Midbrain (tissue), 1 donor: Measurements from ENCODE around the gene TUBB2A.
A peak's percentile ranks its signal among the peaks of the same experiment; 100 is the strongest.
"Not testable (repeated sequence)": the region's sequence is repeated elsewhere in the genome, so short reads cannot be mapped to it uniquely, and the experiment has no call there.

Experiments used
- DNase-seq: peaks from one replicate; lab custom pipeline; 2025; lab: John Stamatoyannopoulos, UW

Gene TUBB2A

DNA sequence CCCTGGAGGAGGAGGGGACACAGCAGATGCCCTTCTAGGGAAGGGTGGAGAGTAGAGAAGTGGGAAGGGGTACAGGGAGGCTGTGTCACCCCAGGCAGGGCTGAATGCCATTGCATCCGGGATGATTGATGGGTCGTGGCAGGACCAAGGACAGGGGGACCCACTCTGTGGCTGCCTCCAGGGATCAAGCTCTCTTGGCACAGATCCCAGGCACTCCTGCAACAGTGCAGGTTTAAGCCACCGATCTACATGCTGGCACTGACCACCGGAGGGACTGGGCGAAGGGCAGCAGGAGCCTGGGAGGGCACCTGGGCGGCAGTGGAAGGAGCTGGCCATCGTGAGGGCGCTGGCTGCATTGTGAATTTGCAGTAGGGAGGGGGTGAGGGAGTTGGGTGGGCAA is 22.6 kb upstream of the TUBB2A start:
- DNase-seq: not testable (repeated sequence)

DNA sequence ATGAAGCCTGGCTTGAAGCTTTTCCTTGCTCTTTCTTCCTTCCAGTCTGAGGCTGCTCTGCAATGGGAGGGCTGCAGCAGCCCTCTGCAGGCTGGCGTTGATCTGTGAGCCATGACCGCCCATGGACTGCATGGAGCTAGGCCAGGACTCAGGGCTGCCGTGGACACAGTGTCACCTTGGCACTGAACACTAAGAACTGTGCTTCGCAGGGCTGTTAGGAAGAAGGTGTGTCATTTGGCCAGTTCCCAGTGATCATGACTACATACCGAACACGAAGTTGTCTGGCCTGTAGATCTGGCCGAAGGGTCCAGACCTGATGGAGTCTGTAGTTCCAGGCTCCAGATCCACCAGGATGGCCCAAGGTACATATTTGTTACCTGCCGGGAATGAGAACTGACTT is 21.3 kb upstream of the TUBB2A start:
- DNase-seq: not testable (repeated sequence)

DNA sequence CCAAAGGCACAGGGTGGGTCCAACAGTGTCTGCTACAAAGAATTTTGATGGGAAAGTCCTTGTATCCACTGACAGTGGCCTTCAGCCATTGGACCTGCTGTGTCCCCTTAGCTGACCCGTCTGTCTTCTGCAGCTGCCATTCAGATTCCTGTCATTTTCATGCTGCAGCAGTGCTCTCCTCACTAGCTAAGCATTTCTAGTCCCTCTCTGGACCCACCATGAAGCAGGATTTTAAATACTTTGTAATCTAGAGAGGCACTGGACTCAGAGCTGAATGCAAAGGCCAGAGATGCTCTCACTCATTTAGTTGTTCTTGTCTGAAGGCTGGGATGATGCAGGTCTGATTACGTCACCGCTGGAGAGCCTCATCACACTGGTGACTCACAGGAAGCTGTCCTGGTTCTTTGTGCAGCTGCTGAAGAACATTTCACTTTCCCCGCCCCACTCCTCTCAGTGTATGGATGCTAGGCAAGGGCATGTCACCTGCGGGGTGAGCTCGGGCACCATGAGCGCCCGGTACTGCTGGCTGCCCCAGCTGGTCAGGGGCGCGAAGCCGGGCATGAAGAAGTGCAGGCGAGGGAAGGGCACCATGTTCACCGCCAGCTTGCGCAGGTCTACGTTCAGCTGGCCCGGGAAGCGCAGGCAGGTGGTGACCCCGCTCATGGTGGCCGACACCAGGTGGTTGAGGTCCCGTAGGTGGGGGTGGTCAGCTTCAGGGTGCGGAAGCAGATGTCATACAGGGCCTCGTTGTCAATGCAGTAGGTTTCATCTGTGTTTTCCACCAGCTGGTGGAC is 19.4 kb upstream of the TUBB2A start:
- DNase-seq: no peak

DNA sequence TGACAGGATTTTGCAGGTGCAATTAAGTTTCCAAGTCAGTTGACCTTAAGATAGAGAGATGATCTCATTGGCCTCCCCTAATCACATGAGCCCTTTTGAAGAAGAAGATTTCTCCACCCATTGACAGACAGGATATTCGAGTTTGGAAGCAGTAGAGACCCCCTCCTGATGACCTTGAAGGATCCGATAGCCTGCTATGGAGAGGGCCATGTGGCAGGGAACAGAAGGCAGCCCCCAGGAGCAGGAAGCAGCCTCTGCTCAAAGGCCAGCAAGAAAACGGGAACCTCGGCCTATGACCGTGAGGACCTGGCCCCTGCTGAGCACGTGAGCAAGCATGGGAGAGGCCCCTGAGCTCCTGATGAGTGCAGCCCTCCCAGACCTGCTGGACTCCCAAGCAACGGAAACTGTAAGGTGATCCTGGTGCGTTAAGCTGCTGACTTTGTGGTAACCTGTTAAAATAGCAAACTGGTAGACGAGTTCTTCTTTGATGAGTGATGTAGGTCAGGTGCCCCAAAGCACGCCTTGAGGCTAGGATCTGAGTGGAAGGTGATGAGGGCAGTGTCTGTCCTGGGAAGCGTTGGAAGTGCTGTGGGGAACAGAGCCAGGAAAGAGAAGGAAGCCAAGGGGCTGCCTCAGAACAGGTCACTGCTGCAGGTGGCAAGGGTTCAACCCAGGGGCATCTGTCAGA is 18.5 kb upstream of the TUBB2A start:
- DNase-seq: no peak

DNA sequence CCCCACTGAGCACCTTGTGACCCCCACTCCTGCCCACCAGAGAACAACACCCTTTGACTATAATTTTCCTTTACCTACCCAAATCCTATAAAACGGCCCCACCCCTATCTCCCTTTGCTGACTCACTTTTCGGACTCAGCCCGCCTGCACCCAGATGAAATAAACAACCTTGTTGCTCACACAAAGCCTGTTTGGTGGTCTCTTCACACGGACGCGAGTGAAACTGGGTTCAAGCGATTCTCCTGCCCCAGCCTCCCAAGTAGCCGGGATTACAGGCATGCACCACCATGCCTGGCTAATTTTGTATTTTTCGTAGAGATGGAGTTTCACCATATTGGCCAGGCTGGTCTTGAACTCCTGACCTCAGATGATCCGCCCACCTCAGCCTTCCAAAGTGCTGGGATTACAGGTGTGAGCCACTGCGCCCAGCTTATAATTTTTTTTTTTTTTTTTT is 16.3 kb upstream of the TUBB2A start:
- not testable (repeated sequence) for DNase-seq

DNA sequence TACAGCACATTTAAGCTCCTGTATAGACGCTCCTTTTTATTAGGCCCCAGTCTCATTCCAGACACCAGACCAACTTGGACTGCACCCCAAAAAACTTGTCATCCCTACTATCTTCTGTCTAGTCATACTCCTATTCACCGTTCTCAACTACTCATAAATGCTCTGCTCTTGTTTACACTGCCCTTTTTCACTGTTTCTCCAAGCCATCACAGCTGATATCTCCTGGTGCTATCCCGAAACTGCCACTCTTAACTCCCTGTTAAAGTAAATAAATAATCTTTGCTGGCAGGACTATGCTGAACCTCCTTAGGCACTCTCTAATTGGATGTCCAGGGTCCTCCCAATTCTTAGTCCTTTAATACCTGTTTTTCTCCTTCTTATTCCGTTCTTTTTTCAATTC is 15.4 kb upstream of the TUBB2A start:
- DNase-seq: not testable (repeated sequence)

DNA sequence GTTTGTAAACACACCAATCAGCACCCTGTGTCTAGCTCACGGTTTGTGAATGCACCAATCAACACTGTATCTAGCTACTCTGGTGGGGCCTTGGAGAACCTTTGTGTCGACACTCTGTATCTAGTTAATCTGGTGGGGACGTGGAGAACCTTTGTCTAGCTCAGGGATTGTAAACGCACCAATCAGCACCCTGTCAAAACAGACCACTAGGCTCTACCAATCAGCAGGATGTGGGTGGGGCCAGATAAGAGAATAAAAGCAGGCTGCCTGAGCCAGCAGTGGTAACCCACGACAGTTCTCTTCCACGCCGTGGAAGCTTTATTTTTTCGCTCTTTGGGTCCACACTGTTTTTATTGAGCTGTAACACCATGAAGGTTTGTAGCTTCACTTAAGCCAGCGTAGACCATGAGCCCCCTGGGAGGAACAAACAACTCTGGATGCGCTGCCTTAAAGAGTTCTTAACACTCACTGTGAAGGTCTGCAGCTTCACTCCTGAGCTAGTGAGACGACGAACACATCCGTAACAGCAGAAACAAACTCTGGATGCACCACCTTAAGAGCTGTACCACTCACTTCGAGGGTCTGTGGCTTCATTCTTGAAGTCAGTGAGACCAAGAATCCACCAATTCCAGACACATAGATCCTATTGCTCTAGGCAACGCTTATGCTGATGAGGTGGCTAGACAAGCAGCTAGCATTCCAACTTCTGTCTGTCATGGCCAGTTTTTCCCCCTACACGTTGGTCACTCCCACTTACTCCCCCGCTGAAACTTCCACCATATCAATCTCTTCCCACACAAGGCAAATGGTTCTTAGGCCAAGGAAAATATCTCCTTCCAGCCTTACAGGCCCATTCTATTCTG is 14.2 kb upstream of the TUBB2A start:
- DNase-seq: not testable (repeated sequence)

DNA sequence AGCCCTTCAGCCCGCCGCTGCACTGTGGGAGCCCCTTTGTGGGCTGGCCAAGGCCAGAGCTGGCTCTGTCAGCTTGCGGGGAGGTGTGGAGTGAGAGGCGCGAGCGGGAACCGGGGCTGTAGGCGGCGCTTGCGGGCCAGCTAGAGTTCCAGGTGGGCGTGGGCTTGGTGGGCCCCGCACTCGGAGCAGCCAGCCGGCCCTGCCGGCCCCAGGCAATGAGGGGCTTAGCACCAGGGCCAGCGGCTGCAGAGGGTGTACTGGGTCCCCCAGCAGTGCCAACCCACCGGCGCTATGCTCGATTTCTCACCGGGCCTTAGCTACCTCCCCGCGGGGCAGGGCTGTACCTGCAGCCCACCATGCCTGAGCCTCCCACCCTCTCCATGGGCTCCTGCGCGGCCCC is 13.3 kb upstream of the TUBB2A start:
- DNase-seq: not testable (repeated sequence)

DNA sequence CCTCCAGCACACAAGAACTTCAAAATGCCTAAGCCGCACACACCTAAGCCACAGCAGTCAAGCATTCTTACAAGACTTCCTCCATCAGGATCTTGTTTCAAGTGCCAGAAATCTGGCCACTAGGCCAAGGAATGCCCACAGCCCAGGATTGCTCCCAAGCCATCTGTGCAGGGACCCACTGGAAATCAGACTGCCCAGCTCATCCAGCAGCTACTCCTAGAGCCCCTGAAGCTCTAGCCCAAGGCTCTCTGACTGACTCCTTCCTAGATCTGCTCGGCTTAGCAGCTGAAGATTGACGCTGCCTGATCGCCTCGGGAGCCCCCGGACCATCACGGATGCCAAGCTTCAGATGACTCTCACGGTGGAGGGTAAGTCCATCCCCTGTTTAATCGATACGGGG is 10.7 kb upstream of the TUBB2A start:
- not testable (repeated sequence) for DNase-seq

DNA sequence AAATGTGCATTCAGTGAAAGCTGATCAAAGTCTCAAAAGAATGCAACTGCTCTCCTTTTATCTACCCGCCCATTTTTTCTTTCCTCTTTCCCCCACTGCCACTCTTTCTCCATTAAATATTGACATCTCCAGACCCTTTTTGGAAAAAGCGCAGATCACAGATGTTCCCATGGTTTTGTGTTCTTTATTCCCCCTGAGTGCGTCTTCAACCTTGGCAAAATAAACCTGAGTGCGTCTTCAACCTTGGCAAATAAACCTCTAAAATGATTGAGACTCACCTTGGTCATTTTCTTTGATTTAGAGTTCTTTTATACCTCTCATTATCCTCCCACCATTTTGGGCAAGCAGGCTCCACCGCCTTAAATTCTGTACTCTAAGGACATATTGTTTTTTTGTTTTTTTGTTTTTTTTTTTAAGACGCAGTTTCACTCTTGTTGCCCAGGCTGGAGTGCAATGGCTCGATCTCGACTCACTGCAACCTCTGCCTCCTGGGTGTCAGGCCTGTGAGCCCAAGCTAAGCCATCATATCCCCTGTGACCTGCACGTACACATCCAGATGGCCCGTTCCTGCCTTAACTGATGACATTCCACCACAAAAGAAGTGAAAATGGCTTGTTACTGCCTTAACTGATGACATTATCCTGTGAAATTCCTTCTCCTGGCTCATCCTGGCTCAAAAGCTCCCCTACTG is 9.3 kb upstream of the TUBB2A start:
- not testable (repeated sequence) for DNase-seq

DNA sequence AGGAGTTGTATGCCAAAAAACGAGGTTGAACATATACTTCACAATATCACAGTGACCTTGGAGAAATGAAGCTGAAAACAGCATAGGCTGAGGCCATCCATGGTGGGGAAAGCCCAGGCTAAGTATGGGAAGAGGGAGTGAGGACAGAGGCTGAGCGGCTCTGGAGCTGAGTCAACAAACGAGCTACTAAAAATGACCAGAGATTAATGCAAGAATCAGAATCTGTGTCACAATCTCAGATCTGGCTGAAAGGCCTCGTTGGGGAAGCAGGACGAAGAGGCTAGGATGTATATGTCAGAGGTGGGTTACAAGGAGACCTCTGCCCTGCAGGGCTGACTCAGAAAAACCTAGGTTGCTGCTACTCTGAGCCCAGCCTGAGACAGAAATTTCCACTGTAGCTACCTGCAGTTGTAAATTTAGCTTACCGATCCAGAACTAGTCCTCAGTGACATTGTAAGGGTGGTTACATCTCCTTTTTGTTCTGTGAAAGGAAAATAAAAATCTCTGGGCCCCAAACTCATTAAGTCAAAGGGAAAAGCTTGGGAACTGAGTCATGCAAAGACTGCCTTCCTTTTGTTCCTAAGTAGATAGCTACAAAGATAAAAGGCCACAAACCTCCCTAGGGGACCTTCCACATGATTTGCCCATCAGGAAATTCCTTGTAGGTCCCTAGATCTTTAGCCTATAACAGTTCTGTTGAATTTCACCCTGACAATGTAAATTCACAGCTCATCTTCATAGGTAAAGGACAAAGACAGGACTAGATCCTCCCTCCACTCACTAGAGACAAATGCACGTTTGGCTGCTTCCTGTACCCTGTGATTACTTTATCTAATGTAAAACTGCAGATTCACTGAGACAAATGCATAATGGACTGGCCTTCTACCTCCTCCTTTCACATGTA is 8.5 kb upstream of the TUBB2A start:
- DNase-seq: no peak

DNA sequence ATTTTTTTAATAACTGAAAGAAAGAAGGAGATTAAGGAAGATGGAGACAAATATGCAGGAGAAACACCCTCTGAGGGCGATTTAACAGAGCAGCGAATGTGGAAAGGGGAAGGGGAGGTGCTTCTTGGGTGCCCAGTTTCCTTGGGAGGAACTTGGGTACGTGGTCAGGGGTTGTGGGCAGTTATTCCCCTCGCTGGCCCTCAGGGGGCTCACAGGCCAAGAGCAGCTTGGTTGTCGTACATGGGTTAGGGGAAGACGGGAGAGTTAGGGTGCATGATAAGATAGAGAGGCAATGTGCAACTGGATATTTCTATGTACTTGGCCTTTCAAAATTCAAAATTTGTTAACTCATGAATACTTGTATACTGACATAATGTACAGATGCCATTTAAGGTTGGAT is 7.0 kb upstream of the TUBB2A start:
- no peak for DNase-seq

DNA sequence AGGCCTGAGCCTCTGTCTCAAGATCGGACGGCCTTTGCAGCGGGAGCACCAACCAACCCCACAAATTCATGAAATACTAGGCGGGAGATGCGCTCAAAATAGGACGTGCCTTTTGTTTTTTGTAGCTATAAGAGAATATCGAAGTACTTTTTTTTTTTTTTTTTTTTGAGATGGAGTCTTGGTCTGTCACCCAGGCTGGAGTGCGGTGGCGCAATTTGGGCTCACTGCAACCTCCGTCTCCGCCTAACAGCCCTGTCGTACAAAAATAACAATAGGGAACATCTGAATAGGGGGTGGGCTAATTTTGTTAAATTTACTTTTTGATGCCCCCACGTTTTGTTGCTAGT is 5.9 kb upstream of the TUBB2A start:
- DNase-seq: no peak

DNA sequence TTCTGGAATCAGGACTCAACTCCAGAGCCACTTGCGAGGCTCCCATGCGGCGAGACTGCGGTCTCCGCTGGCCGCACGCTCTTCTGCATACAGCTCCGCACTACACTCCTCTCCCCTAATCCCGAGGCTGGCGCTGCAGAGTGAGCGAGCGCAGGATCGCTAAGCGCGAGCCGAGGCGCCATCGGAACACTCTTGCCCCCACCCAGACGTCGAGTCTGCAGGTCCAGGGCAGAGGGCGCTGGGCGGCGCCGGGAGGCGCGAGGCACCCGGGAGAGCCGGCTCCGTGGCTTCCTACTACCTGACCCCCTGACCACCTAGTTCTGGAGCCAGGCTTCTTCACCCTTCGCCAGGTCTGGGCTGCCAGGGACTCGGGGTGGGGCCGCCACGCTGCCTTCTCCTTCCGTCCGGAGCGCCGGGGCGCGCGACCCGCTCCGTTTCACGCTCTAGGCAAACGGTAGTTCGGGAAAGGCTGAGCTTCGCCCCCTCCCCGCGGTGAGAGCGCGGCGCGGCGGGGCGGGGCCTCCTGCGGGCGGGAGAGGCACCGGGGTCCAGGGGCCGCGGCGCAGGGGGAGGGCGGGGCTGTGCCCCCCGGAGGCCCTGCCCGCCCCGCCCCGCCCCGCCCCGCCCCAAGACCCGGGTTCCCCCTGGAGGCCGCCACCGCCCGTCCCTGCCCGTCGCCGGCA is 5.4 kb upstream of the TUBB2A start:
- peak; percentile 74 for DNase-seq

DNA sequence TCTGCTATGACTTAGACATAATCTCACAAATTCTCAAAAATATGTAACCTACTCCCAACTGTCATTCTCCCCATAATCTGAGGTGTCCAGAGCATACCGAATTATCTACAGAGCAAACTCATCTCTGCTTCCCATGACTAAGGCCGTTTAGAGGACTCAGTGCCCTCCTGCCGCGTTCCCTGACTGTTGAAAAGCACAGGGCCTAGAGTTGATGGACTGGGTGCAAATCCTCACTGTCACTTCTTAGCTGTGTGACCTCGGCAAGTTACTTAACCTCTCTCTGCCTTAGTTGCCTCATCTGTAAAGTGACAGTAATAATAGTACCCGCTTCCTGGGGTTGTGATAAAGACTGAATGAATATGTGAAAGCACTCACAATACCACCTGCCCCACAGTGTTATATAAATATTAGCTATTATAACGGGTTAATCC is 4.7 kb upstream of the TUBB2A start:
- no peak for DNase-seq

DNA sequence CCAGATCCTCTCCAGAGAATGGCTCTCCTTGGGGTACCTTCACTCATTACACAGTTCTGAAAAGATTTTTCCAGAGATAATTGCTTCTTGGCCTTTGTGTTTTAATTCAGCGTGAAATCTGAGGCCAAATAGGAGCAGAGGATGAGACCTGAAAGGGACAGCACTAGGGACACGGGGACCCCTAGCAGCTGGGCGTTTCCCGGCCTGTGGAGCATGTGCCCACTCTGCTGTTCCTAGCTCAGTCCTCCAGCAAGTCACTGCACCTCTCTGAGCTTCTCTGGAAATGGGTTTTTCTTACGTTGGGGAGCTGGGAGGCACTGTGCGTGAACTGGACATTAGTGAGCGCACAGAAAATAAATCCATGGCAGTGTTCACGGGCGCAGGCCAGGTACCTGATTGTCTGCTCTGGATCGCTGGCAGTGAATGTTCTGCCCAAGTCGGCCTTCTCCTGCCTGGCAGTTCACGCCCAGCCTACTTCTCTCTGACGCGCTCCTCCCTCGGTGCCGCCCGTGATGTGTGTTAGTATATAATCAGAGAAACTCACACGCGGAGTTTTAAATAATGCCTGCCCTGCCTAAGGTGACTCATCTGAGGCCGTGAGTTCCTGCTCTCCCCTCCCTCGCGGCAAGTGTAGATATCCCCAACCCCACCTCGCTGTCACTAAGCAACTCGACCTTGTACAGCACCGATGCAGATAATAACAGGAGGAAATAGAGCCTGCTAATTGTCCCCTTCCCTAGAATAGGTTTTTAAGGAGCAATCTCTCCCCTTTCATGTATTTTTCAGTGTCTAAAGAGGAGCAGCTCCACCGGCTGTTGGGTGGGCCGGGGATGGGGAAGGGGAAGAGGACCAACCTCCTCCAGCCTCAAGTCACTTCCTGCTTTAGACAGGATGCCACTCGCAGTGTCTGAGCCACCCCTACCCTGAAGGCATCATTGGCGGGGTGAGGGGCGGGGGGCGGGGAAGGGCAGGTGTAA is 2.7 kb upstream of the TUBB2A start:
- DNase-seq: no peak

DNA sequence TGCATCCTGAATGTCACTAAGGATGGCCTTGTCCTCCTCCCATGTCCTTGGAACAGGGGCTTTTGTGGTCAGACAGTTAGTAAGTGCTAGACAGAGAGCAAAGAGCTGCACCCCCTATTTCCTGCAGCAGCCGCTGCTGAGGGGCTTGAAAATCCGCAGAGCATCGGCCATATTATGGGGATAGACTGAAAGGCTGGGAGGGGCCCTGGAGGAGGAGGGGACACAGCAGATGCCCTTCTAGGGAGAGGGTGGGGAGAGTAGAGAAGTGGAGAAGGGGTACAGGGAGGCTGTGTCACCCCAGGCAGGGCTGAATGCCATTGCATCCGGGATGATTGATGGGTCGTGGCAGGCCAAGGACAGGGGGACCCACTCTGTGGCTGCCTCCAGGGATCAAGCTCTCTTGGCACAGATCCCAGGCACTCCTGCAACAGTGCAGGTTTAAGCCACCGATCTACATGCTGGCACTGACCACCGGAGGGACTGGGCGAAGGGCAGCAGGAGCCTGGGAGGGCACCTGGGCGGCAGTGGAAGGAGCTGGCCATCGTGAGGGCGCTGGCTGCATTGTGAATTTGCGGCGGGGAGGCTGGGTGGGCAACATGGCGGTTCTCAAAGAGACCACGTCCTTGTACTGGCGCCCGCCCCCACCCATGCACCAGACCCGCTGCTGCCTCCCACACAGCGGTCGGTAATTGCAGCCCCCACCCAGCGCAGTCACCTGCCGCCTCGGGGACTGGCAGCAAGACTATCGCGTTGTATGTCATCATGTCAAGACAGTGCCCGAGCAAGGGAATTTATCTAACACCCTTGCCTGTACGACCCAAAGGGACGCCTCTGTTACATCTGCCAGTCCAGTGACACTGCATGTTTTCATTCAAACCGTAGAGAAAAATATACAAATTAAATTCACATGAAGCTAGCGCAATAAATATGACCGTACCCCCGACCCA is 887 bp downstream of the TUBB2A start:
- peak; percentile 12 for DNase-seq

DNA sequence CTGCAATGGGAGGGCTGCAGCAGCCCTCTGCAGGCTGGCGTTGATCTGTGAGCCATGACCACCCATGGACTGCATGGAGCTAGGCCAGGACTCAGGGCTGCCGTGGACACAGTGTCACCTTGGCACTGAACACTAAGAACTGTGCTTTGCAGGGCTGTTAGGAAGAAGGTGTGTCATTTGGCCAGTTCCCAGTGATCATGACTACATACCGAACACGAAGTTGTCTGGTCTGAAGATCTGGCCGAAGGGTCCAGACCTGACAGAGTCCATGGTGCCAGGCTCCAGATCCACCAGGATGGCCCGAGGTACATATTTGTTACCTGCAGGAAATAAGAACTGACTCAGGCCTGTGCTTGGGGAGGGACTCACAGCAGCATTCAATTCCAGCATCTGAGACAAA is 1.9 kb downstream of the TUBB2A start:
- DNase-seq: not testable (repeated sequence)
